Lower leg skin (tissue), 4 donors: ENCODE data around the gene C1orf185. TPM values are rescaled to one million over a fixed set of nuclear protein-coding genes. Genes with fewer than 3 reads are reported as not detected.

Experiments
- DNase-seq, 2 donors: peaks; one replicate each; pipeline ENCODE4 v3.0.0-alpha.2; 2019; ENCODE audit warnings: low spot score in 2 of 2
- H3K4me3 ChIP-seq: fragments of 200-600 bp; sonication (generic); 2 replicates; pipeline ENCODE4 v1.5.1; 2017; ENCODE audit warnings: mild to moderate bottlenecking, low read depth; ENCODE audit not compliant: poor library complexity, severe bottlenecking
- CTCF ChIP-seq, 3 donors: fragments of 450-650 bp; IDR thresholded peaks; one replicate each; pipeline ENCODE4 v1.5.1; 2016; ENCODE audit warnings: antibody characterized with exemption in 3 of 3, mild to moderate bottlenecking in 3 of 3, moderate library complexity in 2 of 3
- POLR2A ChIP-seq, 2 donors: fragments of 450-650 bp; IDR thresholded peaks; one replicate each; pipeline ENCODE4 v1.6.1; 2016 to 2017; ENCODE audit warnings: antibody characterized with exemption in 2 of 2, mild to moderate bottlenecking in 1 of 2, moderate library complexity in 1 of 2
- whole genome bisulfite sequencing, 2 donors: methylation state at CpG; one replicate each; pipeline ENCODE4 v1.1.5; 2018; 5-methylcytosine and 5-hydroxymethylcytosine counted together
- intact Hi-C: fragments of 100-400 bp; cut with DNase I; formaldehyde crosslinking; loops from one replicate; pipeline ENCODE4 v1.15.0; 2023; ENCODE audit warnings: low total_unique reads
- total RNA-seq, 4 donors: library from RNA; depleted of rRNA; stranded (reverse); fragments of >200 nt; gene quantifications; one replicate each; pipeline ENCODE4 v1.1.0, GENCODE V29; 2016

C1orf185 gene
- not detected for total RNA-seq

- intact Hi-C loops = no loop called here
- WGBS, 2 donors = 37% methylated on average over 4 of the region's 4 CpGs
- DNase-seq = no peak
- TF ChIP-seq CTCF (IDR thresholded peaks at IDR 0.05) (no peak), POLR2A (IDR thresholded peaks at IDR 0.05) (no peak)
- no peak within 1 kb of the TSS for H3K4me3 ChIP-seq
Observed at GRCh38 chr1:51101976-51102375, at the start of gene C1orf185. TSS of gene C1orf185 (plus strand) at chr1:51102228. CDS start at chr1:51102234, 6 bp downstream.

GRCh38 chr1:51058858-51059257, 43.2 kb upstream of the C1orf185 start:
- H3K4me3 ChIP-seq = no peak overlapping the region
- no peak for DNase-seq
- 67 to 94% methylated on average over 3 to 4 of the region's 5 CpGs for WGBS, 2 donors
- TF ChIP-seq POLR2A (IDR thresholded peaks at IDR 0.05) = no peak
- no peak for TF ChIP-seq CTCF (IDR thresholded peaks at IDR 0.05)
- intact Hi-C loops = no loop called here

- intact Hi-C loops = no loop called here
- TF ChIP-seq POLR2A (IDR thresholded peaks at IDR 0.05) (no peak), CTCF (IDR thresholded peaks at IDR 0.05) (no peak)
- WGBS, 2 donors = 34% methylated on average over 2 of the region's 2 CpGs
- H3K4me3 ChIP-seq = no peak overlapping the region
- DNase-seq = no peak
Observed at GRCh38 chr1:51061231-51061918, 40.7 kb upstream of the C1orf185 start.

GRCh38 chr1:51063121-51063520, 38.9 kb upstream of the C1orf185 start:
- DNase-seq = no peak
- intact Hi-C loops = no loop called here
- TF ChIP-seq POLR2A (IDR thresholded peaks at IDR 0.05) = no peak
- no peak for TF ChIP-seq CTCF (IDR thresholded peaks at IDR 0.05)

GRCh38 chr1:51070011-51070410, 32.0 kb upstream of the C1orf185 start:
- no peak for DNase-seq
- intact Hi-C loops = no loop called here
- H3K4me3 ChIP-seq = no peak overlapping the region
- TF ChIP-seq POLR2A (IDR thresholded peaks at IDR 0.05) (no peak), CTCF (IDR thresholded peaks at IDR 0.05) (no peak)

More at GRCh38 chr1:51063121-51063520, 38.9 kb upstream of the C1orf185 start:
- H3K4me3 ChIP-seq = no peak overlapping the region

GRCh38 chr1:51070640-51071039, 31.4 kb upstream of the C1orf185 start:
- intact Hi-C loops = no loop called here
- no peak overlapping the region for H3K4me3 ChIP-seq
- TF ChIP-seq POLR2A (IDR thresholded peaks at IDR 0.05) (no peak), CTCF (IDR thresholded peaks at IDR 0.05) (no peak)
- 68 to 71% methylated on average over 1 of the region's 1 CpG for WGBS, 2 donors
- no peak for DNase-seq
